ENCODE measurements around the gene TMEM163.

Gene TMEM163

GRCh38 chr2:134425724-134426496 is 292.9 kb downstream of the TMEM163 start:
- DNase-seq: no peak

DNA sequence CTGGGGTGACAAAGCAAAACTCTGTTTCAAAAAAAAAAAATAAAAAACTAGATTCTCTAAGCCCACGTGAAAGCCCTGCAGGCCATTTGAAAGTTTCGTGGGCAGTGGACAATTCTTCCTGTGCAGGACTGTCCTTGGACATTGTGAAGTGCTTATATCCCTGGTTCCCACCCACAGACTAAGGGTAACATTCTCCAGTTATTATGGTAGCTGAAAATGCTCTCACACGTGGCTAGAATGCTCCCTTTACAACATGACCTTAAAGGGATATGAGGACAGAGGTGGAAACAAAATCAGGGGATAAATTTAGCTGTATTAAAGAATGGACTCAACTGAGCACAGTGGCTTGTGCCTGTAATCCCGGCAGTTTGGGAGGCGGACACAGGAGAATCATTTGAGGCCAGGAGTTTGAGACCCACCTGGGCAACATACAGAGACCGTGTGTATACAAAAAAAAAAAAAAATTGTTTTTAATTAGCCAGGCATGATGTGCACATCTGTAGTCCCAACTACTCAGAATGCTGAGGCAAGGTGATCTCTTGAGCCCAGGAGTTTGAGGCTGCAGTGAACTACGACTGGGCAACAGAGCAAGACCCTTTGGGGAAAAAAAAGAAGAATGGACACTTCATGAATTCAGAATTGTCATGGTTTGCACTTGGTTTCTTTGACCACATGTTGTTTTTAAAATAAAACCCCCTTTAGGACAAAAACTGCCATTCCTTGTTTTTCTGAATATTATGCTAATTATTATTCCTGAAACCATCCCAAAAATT is 297.1 kb downstream of the TMEM163 start:
- no peak for DNase-seq

DNA sequence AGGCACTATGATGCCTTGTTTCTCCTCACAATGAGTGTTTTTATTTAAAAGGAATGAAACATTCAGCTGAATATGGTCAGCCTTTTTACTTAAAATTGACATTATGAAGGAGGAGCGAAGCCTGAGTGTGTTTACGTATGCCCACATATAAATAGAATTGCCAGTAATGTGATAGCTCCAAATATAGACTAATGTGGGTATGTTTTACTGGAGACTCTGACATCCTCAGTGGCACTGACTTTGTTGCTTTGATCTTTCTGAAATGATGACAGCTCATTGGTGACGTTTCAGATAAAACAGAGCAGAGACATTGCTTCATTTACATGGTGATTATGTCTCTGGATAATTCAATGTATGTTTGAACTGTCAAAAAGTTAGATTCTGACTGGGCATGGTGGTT is 297.9 kb downstream of the TMEM163 start:
- DNase-seq: no peak

GRCh38 chr2:134420259-134420658 is 298.5 kb downstream of the TMEM163 start:
- DNase-seq: no peak

GRCh38 chr2:134417968-134418582 is 300.7 kb downstream of the TMEM163 start:
- DNase-seq: no peak

- DNase-seq: no peak
These were observed 302.2 kb downstream of the TMEM163 start for GRCh38 chr2:134416637-134417036.

GRCh38 chr2:134416018-134416417 is 302.8 kb downstream of the TMEM163 start:
- DNase-seq: no peak

- no peak for DNase-seq
These were observed 304.9 kb downstream of the TMEM163 start for GRCh38 chr2:134413912-134414311.

GRCh38 chr2:134413430-134413829 is 305.4 kb downstream of the TMEM163 start:
- DNase-seq: no peak

DNA sequence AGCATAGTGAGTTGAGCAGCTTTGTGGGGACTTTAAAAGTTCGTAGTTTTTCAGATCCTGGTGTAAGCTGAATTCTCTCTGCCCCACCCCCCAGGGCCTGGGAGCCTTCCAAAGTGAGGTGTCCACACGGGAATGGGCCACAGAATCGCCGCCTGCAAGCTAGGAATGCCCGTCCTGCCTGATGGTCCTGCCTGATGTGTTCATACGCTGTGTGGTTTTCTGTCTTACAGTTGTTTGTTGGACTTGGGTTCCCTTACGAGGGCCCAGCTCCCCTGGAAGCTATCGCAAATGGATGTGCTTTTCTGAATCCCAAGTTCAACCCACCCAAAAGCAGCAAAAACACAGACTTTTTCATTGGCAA is 306.2 kb downstream of the TMEM163 start:
- no peak for DNase-seq

- peak; percentile 30 for DNase-seq
These were observed 306.8 kb downstream of the TMEM163 start for GRCh38 chr2:134411828-134412638.

DNA sequence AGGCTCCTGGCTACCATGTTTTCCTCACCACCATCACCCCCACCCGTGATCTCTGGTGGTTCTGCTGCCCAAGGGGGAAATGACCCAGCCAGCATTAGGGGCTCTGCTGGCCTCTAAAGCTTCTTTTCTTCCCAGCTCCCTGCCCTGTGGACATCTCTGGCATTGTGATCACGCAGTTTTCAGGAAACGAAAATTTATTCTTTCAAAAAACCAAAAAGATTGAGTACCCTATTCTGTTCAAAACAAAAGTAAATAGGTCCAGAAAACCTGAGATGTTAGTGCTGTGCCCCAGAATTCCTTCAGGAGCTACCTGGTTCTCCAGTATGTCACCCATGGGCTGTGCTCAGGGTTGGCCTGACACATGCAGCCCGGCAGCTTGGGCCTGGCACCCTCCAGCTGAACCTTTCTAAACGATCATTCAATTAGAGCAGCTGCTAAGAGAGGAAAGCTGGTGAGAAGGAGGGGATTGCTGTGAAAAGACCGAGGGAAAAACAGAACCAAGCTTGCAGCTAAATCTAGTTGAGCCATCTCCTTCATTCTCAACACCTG is 307.4 kb downstream of the TMEM163 start:
- no peak for DNase-seq

DNA sequence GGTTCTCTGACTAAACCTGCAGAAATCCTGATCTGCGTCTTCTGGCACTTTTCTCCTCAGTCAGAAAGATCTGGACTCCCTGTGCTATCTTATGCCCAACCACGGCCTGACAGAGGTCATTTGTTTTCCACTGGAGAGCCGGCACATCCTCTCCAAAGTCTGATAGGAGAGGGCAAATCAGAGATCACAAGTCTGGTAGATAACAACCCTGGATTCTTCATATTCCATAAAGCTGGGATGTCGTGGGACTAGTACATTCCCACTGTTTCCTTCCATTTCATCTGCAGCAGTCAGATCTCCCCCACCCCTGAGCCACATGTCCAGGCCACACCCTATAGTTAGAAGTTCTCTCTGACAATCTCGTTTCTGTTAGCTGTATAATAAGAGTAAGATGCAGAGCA is 308.0 kb downstream of the TMEM163 start:
- DNase-seq: no peak

- DNase-seq: no peak
These were observed 308.8 kb downstream of the TMEM163 start for GRCh38 chr2:134410006-134410405.

DNA sequence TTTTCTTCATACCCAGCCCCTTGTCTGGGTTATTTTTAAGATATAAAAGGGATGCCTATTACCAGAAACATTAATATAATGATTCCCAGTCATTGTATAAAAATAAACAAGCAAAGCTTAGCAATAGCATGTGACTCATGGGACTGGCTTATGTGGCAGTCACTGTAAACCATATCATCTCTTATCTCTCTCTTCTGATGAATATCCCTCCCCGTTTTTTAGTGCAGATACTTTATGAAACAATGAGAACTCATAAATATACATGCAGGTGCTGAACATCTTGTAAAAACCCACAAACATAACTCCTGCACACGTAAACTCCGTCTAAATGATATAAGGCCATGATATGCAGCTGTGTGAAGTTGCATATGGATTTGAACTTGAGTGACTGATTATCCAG is 310.0 kb downstream of the TMEM163 start:
- no peak for DNase-seq

DNA sequence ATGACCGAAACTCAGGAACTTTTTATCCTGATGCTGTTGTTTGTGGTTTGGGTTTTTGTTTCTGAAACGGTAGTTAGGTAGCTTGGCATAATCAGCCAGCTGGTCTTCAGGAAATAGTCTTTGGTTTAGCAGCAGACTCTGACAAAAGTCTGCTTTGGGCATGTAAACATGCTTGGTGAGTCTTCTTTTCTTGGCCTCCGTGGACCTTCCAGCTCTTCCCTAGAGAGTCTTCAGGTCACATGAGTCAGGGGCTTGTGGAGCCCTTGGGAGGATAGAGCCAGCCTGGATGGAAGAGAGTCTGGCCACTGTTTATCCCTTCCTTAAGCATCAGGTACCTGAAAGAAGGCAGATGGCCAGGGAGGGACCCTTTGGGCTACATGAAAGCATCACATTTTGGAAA is 310.4 kb downstream of the TMEM163 start:
- no peak for DNase-seq

DNA sequence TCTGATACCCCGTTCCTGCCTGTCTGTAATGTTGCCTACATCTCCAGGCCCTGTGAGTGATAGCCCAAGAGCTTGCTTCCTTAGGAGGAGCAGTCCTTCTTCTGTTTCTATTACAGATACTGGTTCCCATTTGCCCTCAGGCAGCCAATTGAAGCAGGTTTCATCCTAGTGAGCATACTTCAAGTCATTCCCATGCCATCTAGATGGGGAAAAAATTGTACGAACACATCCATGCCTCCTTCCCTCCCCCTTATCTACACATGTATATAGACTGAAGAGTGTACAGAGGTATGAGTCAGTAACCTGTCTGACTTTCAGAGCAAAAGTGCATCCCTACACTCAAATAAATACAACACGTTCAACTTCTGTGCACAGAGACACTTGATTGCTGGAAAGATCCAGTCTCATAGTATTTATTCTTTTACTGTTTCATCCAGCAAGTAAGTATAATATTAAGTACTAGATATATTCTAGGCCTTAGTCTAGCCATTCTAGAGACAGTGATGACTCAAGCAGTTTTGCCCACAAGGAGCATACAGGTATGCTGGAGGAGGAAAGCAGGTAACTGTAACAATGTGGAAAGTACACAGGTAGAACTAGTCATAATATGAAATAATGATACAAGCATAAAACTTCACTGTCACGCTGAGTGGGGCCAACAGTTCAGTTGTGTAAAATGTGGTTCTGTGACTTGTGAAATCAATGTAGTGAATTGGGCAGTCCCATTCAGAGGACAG is 311.5 kb downstream of the TMEM163 start:
- DNase-seq: no peak

DNA sequence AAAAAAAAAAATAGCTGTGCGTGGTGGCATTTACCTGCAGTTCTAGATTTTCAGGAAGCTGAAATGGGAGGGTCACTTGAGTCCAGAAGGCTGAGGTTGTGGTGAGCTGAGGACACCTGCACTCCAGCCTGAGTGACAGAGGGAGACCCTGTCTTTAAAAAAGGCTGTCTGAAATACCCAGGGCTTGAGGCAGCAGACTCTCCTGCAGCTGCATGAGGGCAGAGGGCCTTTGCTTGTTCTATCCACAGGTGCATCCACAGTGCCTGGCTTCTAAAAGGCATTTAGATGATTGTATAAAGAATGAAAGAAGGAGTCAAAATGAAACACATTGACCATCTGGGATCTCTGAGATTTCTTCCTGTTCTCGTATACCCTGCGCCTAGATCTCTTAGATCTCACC is 312.1 kb downstream of the TMEM163 start:
- DNase-seq: no peak

GRCh38 chr2:134406311-134406710 is 312.5 kb downstream of the TMEM163 start:
- no peak for DNase-seq
